H7 (cell line): ENCODE measurements around the gene AGGF1. TPM values are rescaled to one million over a fixed set of nuclear protein-coding genes. Genes with fewer than 3 reads are reported as not detected.

Experiments used
- DNase-seq: peaks from one replicate; pipeline ENCODE4 v3.0.0; 2012
- H3K27me3 ChIP-seq: 2 replicates; pipeline ENCODE4 v1.6.0; 2011; ENCODE audit warnings: mild to moderate bottlenecking, low read length; ENCODE audit not compliant: control insufficient read depth, insufficient read depth
- H3K36me3 ChIP-seq: replicated peaks from 2 replicates; pipeline ENCODE4 v1.5.1; 2011; ENCODE audit warnings: low read length; ENCODE audit not compliant: control insufficient read depth, insufficient read depth
- H3K4me3 ChIP-seq: 2 replicates; pipeline ENCODE4 v1.5.1; 2011; ENCODE audit warnings: low read depth, mild to moderate bottlenecking, control low read depth, low read length, moderate library complexity; ENCODE audit not compliant: insufficient read depth
- total RNA-seq: library from RNA; depleted of rRNA; stranded (reverse); fragments of >200 nt; shearing (Covaris generic); gene quantifications from 2 replicates; pipeline ENCODE4 v1.2.3, GENCODE V29; 2014

Gene AGGF1
- total RNA-seq, 1 experiment from 2014 or later, result 17.8 TPM

DNA sequence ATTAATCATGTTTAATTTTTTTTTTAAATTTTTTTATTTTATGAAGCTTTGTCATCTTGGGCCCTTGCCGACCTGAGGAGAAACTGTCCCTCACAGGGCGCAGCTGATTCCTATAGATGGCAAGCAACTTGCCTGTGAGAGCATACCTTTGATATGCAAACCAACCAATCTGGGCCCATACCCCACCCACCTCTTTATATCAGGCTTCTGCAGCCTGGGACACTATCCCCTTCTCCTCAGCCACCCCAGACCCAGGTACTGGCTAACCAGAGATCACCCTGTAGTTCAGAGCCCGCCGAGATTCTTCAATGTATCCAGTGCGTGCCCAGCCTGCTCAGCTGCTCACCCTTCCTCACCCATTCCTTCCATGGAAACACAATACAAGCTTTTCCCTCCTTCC, 18.7 kb upstream of the AGGF1 start:
- Histone ChIP-seq H3K27me3 (no peaks in the 10 kb centered on the region), H3K36me3 (no peaks in the 10 kb centered on the region), H3K4me3 (no peak overlapping the region)
- DNase-seq, result no peak

DNA sequence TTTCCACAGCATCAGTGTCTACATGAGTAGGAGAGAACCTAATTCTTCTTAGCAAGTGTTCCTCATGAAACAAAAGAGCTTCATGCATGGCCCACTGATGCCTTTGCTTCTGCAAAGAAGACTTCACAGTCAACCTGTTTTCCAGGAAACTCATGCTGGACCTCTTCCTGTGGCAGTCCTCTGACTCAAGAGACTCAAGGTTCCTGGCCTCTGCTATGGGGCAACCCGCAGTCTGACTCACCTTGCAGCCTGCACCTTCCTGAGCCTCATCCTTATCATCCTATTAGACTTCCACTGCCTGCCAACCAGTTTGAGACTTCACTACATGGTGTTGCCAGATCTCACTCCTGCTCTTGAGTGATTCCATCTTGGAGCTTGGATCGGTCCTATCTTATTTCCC, 17.6 kb upstream of the AGGF1 start:
- H3K4me3 ChIP-seq, result no peak overlapping the region
- H3K27me3 ChIP-seq, result no peaks in the 10 kb centered on the region
- DNase-seq, result no peak
- no peaks in the 10 kb centered on the region for H3K36me3 ChIP-seq

DNA sequence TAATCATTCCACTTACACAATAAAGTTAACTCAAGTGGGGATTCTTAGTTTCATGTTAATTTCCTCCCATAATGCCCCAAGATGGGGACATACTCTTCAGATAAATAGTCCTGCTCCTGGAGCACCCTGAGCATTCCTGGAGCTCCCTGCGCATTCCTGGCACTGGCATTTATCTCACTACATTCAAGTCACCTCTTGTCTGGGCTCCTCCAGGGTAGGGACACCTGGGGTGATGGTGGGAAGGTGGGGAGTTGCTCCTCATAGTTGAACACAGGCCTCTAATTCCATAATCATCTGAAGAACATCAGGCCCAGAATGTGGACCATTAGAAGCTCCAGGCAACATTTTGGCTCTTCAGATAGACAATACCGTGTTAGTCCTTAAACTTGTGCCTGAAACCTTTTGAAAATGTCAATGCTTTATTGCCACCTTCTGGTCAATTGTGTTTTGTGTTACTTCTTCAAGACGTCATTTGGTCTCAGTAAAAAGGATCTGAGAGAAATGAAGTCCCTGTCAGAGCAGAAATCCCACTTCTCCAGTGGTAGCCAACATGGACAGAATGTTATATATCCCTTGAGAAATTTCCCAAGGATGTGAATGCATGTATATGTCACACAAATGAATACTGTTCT, 14.2 kb upstream of the AGGF1 start:
- H3K4me3 ChIP-seq, result no peak overlapping the region
- no peak for DNase-seq
- H3K27me3 ChIP-seq, result no peaks in the 10 kb centered on the region
- H3K36me3 ChIP-seq, result no peaks in the 10 kb centered on the region

DNA sequence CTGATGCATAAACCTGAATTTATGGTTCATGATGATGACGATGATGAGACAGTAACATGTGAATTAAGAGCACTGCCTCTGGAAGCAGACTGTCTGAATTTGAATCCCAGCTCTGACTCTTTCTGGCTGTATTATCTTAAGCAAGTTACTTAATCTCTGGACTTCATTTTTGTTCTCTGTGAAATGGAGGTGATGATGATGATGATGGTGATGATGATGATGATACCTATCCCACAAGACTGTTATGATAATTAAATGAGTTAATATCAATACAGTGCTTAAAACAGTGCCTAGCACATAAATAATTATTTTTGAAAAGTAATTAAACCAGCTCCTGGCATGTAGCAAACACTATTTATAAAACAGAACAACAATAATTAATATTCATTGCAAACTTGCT, 13.2 kb upstream of the AGGF1 start:
- Histone ChIP-seq H3K27me3 (no peaks in the 10 kb centered on the region), H3K36me3 (no peaks in the 10 kb centered on the region)

DNA sequence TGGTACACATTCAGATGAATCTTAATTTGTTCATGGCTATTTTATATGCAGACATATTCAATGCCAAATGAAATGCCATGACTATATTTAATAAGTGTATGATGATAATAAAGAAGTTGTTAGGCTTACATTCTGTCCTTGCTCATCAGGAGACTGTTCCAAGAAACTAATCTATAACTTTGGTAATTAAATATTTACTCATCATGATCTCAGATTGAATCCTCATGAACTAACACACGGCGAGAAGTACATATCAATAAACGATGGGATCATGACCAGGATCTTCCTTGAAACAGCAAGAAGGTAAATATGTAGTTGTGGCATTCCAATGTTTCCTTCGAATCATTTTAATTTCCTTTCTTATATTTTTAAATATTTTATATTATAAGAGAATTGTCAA, 12.5 kb upstream of the AGGF1 start:
- Histone ChIP-seq H3K27me3 (no peaks in the 10 kb centered on the region), H3K4me3 (no peak overlapping the region), H3K36me3 (no peaks in the 10 kb centered on the region)
- no peak for DNase-seq

More for the DNA sequence above, 13.2 kb upstream of the AGGF1 start:
- H3K4me3 ChIP-seq, result no peak overlapping the region
- DNase-seq, result no peak

DNA sequence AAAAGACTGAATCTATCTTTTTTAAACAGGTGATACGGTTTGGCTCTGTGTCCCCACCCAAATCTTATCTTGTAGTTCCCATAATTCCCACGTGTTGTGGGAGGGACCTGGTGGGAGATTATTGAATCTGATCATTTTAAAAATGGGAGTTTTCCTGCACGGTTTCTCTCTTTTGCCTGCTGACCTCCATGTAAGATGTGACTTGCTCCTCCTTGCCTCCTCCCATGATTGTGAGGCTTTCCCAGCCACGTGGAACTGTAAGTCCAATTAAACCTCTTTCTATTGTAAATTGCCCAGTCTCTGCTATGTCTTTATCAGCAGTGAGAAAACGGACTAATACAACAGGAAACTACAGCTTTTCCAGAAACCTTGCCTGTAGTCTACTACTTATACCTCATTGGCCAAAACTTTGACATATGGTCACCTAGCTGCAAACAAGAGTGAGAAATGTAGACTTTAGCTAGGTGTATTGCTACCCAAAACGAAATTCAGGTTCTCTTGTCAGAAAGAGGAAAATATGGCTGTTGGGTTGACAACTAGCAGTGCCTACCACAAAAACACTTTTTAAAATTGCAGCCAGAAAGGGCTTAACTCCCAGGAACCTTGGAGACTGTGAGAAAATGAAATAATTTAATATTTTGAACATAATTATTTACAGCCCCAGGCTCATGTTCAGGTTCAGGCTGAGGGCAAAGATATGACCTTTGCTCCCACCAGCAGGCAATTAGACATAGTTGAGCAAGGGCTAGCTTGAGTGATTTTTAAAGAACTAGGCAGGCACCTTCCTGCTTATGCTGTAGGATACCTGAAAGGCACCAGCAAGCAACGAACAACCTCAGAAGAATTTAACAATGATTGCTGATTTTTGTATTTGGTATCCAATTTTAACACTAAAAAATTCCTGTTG, 7.4 kb upstream of the AGGF1 start:
- no peak for DNase-seq
- Histone ChIP-seq H3K4me3 (no peak overlapping the region), H3K36me3 (no peaks in the 10 kb centered on the region), H3K27me3 (no peaks in the 10 kb centered on the region)

DNA sequence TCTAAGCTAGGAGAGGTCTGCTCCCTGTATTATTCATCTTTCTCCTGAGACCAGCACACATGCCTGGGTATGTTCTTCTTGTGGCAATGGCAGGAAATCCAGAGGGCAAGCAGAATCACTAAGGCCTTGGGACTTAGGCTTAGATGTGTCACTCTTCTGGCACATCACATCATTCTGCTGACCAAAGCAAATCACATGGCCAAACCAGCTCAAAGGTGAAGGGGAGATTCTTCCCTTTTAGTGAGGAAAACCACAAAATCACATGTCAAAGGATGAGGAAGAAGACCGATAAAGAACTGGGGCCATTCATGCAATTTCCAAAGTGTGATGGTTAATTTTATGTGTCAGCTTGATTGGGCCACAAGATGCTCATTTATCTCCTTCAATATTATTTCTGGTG, 5.7 kb upstream of the AGGF1 start:
- Histone ChIP-seq H3K27me3 (no peaks in the 10 kb centered on the region; the same call in 1 of the 2 replicates), H3K36me3 (no peaks in the 10 kb centered on the region), H3K4me3 (no peak overlapping the region)
- DNase-seq, result no peak

DNA sequence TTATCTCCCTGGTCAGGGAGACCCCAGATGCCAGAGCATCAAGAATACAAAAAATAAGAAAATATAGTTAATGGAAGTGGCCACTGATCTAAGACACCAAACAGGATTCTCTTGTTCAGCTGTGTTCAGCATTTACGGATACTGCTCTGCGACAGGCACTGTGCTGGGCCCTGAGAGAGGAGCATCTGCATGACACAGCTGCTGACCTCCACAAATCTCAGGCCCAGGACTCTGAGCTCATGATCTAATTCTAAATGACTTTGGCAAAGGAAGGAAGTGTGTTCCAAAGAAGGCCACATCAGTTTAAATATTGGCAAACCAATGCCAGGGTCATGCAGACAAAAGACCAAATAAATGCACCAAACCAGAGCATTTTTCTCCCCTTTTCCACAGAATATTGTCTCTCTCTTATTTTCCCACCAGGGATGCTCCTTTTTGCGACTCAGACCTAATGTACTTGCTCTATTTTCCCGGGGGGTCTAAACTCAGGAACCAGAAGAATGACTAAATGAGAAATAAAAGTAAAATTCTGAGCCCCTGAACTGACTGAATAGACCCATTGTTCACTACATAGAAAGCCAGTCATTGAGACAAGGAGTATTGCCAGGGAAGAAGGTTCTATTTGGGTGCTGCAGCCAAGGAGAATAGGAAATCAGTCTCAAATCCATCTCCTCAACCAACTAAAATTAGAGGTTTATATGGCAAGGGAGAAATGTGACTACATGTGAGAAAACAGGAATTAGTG, 1.4 kb upstream of the AGGF1 start:
- no peaks in the 10 kb centered on the region for H3K36me3 ChIP-seq
- no peak overlapping the region for H3K4me3 ChIP-seq
- no peak for DNase-seq
- no peaks in the 10 kb centered on the region; the same call in 1 of the 2 replicates for H3K27me3 ChIP-seq

DNA sequence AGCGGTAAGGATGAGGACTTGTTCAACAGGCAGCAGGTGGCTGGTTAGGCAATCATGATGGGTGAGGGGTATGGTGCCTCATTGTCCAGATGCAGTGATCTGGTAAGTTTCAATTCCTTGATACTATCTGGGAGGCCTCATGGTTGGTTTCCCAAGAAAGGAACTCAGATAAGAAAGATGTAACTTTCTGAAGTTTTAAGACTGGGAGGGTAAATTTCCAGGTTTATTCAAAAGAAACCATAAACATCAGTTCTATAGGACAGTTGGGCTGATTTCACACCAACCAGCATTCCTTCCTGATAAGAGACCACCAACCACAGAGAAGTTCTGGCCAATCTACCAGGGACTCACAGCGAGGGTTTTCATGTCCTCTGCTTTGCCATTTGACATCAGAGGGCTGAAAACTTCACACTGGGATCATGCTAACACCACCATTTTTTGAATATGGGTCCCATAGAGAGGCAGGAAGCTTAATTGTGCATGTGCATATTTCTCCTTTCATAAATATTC, 773 bp upstream of the AGGF1 start:
- no peak for DNase-seq
- Histone ChIP-seq H3K36me3 (no peaks in the 10 kb centered on the region), H3K4me3 (no peak overlapping the region), H3K27me3 (no peaks in the 10 kb centered on the region; the same call in 1 of the 2 replicates)

DNA sequence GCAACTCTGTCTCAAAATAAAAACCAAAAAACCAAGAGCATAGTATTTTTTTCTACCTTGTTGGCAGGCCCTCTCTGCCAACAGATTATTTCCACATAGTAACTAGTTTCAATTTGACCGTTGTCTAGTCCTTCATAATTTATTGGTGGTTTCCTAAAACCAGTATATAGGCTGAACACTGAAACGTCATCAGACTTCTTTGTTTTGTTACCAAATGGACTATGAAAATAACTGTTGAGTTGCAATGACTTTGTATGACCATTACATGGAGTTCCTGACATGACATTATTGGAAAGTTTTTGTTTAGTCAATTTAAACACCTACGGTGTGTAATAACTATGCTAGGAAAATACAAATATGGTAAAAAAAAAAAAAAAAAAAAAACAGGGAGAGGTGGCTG, 1.7 kb downstream of the AGGF1 start:
- Histone ChIP-seq H3K36me3 (peaks cover 2% of the 10 kb centered on the region), H3K27me3 (no peaks in the 10 kb centered on the region; the same call in 1 of the 2 replicates), H3K4me3 (no peak overlapping the region; the same call in 1 of the 2 replicates)
- DNase-seq, result no peak

DNA sequence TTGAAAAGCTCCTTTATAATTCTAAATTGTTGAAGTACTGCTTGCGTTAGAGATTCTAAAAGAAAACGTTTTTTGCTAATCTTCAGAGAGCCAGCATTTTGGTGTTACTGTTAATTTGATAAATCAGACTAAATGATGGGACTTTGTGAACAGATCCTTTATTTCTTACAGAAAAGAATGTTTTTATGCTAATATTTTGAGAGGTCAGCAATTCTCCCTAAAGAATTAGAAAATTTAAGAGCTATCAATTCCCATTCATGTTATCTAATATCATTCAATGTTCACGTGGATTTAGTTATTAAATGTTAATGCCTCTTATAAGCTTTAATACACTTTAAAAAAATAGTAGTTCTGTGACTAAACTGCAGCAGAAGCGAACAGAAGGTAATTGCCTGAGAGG, 2.4 kb downstream of the AGGF1 start:
- H3K4me3 ChIP-seq, result no peak overlapping the region
- peaks cover 7% of the 10 kb centered on the region for H3K36me3 ChIP-seq
- no peak for DNase-seq
- H3K27me3 ChIP-seq, result no peaks in the 10 kb centered on the region; the same call in 1 of the 2 replicates

DNA sequence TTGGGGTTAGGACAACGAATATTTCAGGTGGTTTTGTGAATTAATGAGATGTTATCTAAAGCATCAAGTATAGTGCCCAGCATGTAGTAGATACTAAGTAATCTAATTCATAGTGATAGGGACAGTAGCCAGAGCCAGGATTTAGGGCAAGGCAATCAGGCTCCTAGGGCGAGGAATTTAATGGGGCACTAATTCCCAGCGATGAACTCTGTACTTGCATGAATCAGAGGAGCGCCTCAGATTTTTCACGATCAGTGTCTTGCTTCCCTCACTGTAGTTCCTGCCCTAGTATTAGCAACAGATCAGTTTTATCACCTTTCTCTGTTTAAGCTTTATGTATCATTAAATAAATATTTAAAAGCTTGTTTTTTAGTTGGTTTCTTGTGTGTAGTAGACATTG, 3.1 kb downstream of the AGGF1 start:
- DNase-seq, result no peak
- Histone ChIP-seq H3K4me3 (no peak overlapping the region), H3K27me3 (no peaks in the 10 kb centered on the region; the same call in 1 of the 2 replicates), H3K36me3 (peaks cover 7% of the 10 kb centered on the region)

DNA sequence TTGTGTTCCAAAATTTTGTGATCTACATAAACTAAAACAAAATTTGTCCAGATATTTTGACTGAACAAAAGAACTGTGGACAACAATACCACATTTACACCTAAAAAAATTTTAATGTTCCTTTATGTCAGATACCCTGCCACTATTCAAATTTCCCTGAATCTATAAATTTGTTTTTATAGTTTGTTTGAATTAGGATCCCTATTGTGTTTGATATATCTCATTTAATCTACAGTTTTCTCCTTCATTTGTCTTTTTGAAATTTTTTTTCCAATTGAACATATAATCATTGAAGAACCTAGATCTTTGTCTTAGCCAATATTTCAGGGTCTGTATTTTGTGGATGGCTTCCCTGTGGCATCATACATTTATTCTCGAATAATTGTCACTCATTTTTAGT, 5.7 kb downstream of the AGGF1 start:
- Histone ChIP-seq H3K36me3 (peaks cover 10% of the 10 kb centered on the region), H3K27me3 (no peaks in the 10 kb centered on the region), H3K4me3 (no peak overlapping the region)
- no peak for DNase-seq

DNA sequence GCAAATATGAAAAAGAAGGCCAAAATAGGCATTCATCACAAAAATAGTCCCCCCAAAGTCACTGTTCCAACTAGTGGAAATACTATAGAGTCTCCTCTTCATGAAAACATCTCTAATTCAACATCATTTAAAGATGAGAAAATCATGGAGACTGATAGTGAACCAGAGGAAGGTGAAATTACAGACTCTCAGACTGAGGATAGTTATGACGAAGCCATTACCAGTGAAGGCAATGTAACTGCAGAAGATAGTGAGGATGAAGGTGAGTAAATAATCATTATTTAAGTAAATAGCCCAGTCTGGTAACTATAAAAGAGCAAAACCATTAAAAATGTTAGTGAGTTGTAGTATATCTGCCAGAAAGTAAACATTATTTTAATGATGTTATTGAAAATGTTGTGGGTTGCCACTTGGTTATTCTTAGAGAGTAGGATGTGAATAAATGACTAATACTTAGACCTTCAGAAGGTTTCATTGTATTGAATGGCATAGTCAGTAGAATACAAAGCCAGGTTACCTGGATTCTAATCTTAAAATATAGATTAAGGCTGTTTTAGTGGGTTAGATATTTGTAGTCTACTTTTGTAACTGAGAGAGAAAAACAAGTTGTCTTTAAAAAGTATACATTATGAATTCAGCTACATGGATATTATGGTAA, 16.3 kb downstream of the AGGF1 start:
- no peak overlapping the region for H3K4me3 ChIP-seq
- no peaks in the 10 kb centered on the region for H3K27me3 ChIP-seq
- no peak for DNase-seq
- H3K36me3 ChIP-seq, result peaks cover 3% of the 10 kb centered on the region
